22Rv1 (cell line): Measurements from ENCODE around the gene TMEM51.

ENCODE experiments used
- CTCF ChIP-seq: fragments of 450-650 bp; IDR thresholded peaks from 2 replicates; pipeline ENCODE4 v1.5.1; 2017; ENCODE audit warnings: mild to moderate bottlenecking
- ZFX ChIP-seq: fragments of 450-650 bp; IDR thresholded peaks from 2 replicates; pipeline ENCODE4 v1.6.1; 2017; ENCODE audit warnings: antibody characterized with exemption, borderline replicate concordance

- no peak for TF ChIP-seq CTCF
- no peak for TF ChIP-seq ZFX
Measured at GRCh38 chr1:15139654-15140350, 13.7 kb upstream of the TMEM51 start.
